Measurements from ENCODE around the gene CDKN2B-AS1. TPM values are rescaled to one million over a fixed set of nuclear protein-coding genes. Genes with fewer than 3 reads are reported as not detected.

CDKN2B-AS1 gene
- polyA plus RNA-seq, 1 donor from 2014 or later, result not detected

GRCh38 chr9:22138956-22139660, 144.5 kb downstream of the CDKN2B-AS1 start:
- H3K36me3 ChIP-seq (ENCODE audit: insufficient read depth, low read length), result no peaks in the 10 kb centered on the region
- H2AFZ ChIP-seq (ENCODE audit: low read depth, low read length), result no peak overlapping the region
- no peaks in the 10 kb centered on the region for H3K9me2 ChIP-seq (ENCODE audit: insufficient read depth, low read length)
- H3K9me3 ChIP-seq (ENCODE audit: low read length), result no peaks in the 10 kb centered on the region
- no peak for TF ChIP-seq MXI1 (conservative IDR thresholded peaks at IDR 0.05; ENCODE audit: poor library complexity, severe bottlenecking)
- TF ChIP-seq RAD21 (conservative IDR thresholded peaks at IDR 0.05), result no peak
- TF ChIP-seq REST (IDR thresholded peaks at IDR 0.05; ENCODE audit: borderline replicate concordance), result no peak
- no peak for TF ChIP-seq POLR2AphosphoS5 (IDR thresholded peaks at IDR 0.05)
- TF ChIP-seq CTCF (IDR thresholded peaks at IDR 0.05; ENCODE audit: poor library complexity, severe bottlenecking), result no peak
- TF ChIP-seq SMC3 (conservative IDR thresholded peaks at IDR 0.05; ENCODE audit: poor library complexity), result no peak
- no peak for TF ChIP-seq EZH2 (IDR thresholded peaks at IDR 0.05; ENCODE audit: borderline replicate concordance, insufficient read depth, low read length, poor library complexity, severe bottlenecking)
- H3K27ac ChIP-seq (ENCODE audit: low read length), result no peak overlapping the region
- H3K4me3 ChIP-seq (ENCODE audit: low read length), result no peak overlapping the region
- H3K79me2 ChIP-seq (replicated peaks; ENCODE audit: insufficient read depth, low read length), result no peaks in the 10 kb centered on the region
- no peak overlapping the region for H3K4me2 ChIP-seq (ENCODE audit: low read length)
- H3F3A ChIP-seq (ENCODE audit: insufficient read depth, low read length, poor library complexity, severe bottlenecking), result no peaks in the 10 kb centered on the region
- H3K27me3 ChIP-seq (ENCODE audit: insufficient read depth, low read depth, low read length), result no peaks in the 10 kb centered on the region
- no peaks in the 10 kb centered on the region for H4K20me1 ChIP-seq (ENCODE audit: insufficient read depth)
- H3K9ac ChIP-seq (ENCODE audit: low read length), result no peak overlapping the region

GRCh38 chr9:22141908-22142307, 147.3 kb downstream of the CDKN2B-AS1 start:
- Histone ChIP-seq H3K27me3 (ENCODE audit: insufficient read depth, low read depth, low read length) (no peaks in the 10 kb centered on the region), H3K9me2 (ENCODE audit: insufficient read depth, low read length) (no peaks in the 10 kb centered on the region), H3K36me3 (ENCODE audit: insufficient read depth, low read length) (no peaks in the 10 kb centered on the region), H3K79me2 (replicated peaks; ENCODE audit: insufficient read depth, low read length) (no peaks in the 10 kb centered on the region), H3K9ac (ENCODE audit: low read length) (no peak overlapping the region), H3K4me2 (ENCODE audit: low read length) (no peak overlapping the region), H3K4me3 (ENCODE audit: low read length) (no peak overlapping the region), H2AFZ (ENCODE audit: low read depth, low read length) (no peak overlapping the region), H3K9me3 (ENCODE audit: low read length) (no peaks in the 10 kb centered on the region), H3K27ac (ENCODE audit: low read length) (no peak overlapping the region), H3F3A (ENCODE audit: insufficient read depth, low read length, poor library complexity, severe bottlenecking) (no peaks in the 10 kb centered on the region), H4K20me1 (ENCODE audit: insufficient read depth) (no peaks in the 10 kb centered on the region)
- TF ChIP-seq RAD21 (conservative IDR thresholded peaks at IDR 0.05), result no peak
- no peak for TF ChIP-seq EZH2 (IDR thresholded peaks at IDR 0.05; ENCODE audit: borderline replicate concordance, insufficient read depth, low read length, poor library complexity, severe bottlenecking)
- TF ChIP-seq EP300 (conservative IDR thresholded peaks at IDR 0.05; ENCODE audit: poor library complexity, severe bottlenecking), result no peak
- TF ChIP-seq MXI1 (conservative IDR thresholded peaks at IDR 0.05; ENCODE audit: poor library complexity, severe bottlenecking), result no peak
- no peak for TF ChIP-seq TAF1 (IDR thresholded peaks at IDR 0.05; ENCODE audit: low read depth)
- TF ChIP-seq SMC3 (conservative IDR thresholded peaks at IDR 0.05; ENCODE audit: poor library complexity), result no peak
- TF ChIP-seq REST (IDR thresholded peaks at IDR 0.05; ENCODE audit: borderline replicate concordance), result no peak
- no peak for TF ChIP-seq CTCF (IDR thresholded peaks at IDR 0.05; ENCODE audit: poor library complexity, severe bottlenecking)
- TF ChIP-seq POLR2AphosphoS5 (IDR thresholded peaks at IDR 0.05), result no peak

All from neural cell (in vitro differentiated cells).